Measurements from ENCODE around the gene NUDT6. TPM values are rescaled to one million over a fixed set of nuclear protein-coding genes. Genes with fewer than 3 reads are reported as not detected.
A peak's percentile ranks its signal among the peaks of the same experiment; 100 is the strongest.

Gene NUDT6
- total and polyA plus RNA-seq, 12 donors = 7.7 to 25.1 (median 14.9) TPM

DNA sequence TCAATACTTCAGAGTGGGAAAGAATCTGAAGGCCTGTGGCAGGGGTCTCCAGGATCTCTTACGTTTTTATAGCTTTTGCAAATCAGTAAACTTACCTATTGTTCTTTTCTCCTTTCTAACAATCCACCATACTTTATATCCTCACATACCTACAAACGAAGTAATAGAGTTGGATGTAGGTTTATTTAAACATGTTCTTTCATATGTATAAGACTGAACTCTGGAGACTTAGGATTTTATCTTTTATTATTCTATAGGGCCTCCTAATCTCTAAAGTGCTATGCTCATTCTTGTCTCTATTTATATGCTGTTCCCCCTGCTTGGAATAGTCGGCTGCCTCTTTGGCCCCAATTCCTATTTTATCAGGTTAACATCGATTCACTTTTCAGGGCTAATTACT is 43.8 kb upstream of the NUDT6 start:
- Histone ChIP-seq H3K9me3 (no peaks in the 10 kb centered on the region), H3K4me1 (peaks cover 0 to under 1% (median 0%) of the 10 kb centered on the region in 9 donors), H3K27me3 (no peaks in the 10 kb centered on the region), H3K4me3 (no peak overlapping the region), H3K36me3 (peaks cover 0 to 9% (median 0%) of the 10 kb centered on the region in 9 donors), H3K27ac (no peak overlapping the region)
- DNase-seq = no peak
- TF ChIP-seq, protein P1, sequence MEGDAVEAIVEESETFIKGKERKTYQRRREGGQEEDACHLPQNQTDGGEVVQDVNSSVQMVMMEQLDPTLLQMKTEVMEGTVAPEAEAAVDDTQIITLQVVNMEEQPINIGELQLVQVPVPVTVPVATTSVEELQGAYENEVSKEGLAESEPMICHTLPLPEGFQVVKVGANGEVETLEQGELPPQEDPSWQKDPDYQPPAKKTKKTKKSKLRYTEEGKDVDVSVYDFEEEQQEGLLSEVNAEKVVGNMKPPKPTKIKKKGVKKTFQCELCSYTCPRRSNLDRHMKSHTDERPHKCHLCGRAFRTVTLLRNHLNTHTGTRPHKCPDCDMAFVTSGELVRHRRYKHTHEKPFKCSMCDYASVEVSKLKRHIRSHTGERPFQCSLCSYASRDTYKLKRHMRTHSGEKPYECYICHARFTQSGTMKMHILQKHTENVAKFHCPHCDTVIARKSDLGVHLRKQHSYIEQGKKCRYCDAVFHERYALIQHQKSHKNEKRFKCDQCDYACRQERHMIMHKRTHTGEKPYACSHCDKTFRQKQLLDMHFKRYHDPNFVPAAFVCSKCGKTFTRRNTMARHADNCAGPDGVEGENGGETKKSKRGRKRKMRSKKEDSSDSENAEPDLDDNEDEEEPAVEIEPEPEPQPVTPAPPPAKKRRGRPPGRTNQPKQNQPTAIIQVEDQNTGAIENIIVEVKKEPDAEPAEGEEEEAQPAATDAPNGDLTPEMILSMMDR (IDR thresholded peaks at IDR 0.05) = no peak
- ATAC-seq = no peak
- intact Hi-C loops (cut with DNase I) = no loop called here
- WGBS, 2 donors = 63 to 78% methylated on average over 4 of the region's 4 CpGs

DNA sequence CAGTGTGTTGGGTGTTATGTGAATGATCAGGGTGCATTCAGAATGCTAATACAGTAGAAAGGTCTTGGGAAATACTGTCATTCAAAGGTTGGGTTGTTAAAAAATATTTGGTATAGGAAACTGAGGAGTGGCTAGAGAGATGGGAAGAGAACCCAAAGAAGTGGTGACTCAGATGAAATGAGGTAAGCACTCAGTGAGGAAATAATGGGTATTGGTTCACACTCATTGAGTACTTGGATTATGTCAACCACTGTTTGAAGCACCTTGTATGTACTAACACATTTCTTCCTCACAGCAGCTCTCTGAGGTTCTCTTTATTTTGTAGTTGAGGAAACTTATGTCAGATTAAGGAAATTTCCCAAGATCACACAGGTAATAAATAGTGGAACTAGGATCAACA is 40.8 kb upstream of the NUDT6 start:
- ATAC-seq = no peak
- intact Hi-C loops (cut with DNase I) = no loop called here
- Histone ChIP-seq H3K36me3 (peaks cover 0 to 4% (median 0%) of the 10 kb centered on the region in 9 donors), H3K27ac (no peak overlapping the region), H3K27me3 (no peaks in the 10 kb centered on the region), H3K9me3 (no peaks in the 10 kb centered on the region), H3K4me3 (no peak overlapping the region), H3K4me1 (peaks cover 0 to 17% (median 5%) of the 10 kb centered on the region in 9 donors)
- TF ChIP-seq, protein P1 (IDR thresholded peaks at IDR 0.05) = no peak
- no peak for DNase-seq

DNA sequence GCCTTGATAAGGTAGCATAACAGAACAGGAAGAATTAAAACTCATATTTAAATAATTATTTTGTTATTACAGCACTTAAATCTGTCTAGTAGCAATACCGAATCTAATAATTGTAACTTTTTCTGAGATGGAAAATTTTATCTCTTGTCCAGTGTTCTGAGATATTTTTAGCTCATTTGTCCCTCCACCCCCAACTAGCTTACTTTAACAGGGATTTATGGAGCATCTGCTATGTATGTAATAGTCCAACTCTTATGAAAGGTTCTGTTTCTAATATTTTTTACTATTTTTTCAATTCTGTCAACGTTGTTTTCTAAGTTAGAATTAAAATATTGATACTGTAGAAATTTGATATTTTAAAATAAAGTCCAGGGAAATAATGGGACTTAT is 38.2 kb upstream of the NUDT6 start:
- no peak overlapping the region for H3K4me3 ChIP-seq
- H3K27me3 ChIP-seq = no peaks in the 10 kb centered on the region
- TF ChIP-seq, protein P1 (IDR thresholded peaks at IDR 0.05) = no peak
- H3K27ac ChIP-seq = peak overlapping the region in 1 of 10 donors; percentile 0
- H3K4me1 ChIP-seq = peaks cover 0 to 17% (median 5%) of the 10 kb centered on the region in 9 donors
- 37 to 44% methylated on average over 2 of the region's 2 CpGs for WGBS, 2 donors
- H3K9me3 ChIP-seq = no peaks in the 10 kb centered on the region
- ATAC-seq (no peak), DNase-seq (no peak)
- peaks cover 0 to 4% (median 0%) of the 10 kb centered on the region in 9 donors for H3K36me3 ChIP-seq
- intact Hi-C loops (cut with DNase I) = no loop called here

DNA sequence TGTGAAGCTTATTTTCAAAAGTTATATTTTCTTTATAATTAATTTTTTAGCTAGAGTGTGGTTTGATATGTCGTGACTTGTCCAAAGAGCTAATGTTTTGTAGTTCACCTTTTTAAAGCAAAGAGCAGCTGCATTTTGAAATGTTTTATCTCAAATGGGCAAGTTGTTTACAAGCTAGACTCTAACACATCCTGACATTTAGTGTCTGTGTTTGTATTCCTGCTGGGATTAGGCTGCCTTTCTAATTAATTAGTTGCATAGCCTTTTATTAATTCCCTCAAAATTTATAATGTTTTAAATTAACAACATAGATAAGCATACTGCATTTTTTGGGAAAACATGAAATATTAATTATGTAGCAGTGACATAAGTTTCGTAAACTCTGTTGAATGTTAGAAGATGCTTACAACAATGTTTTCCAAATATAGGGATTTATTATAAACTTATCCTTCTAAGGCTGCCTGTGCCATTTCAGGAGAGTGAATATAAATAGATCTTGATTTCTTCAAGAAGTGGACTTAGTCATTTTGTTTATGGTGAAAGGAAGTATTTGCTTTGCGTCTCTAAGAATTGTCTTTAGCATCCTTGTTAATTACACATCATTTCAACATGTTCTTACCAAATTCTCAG is 37.7 kb upstream of the NUDT6 start:
- Histone ChIP-seq H3K27ac (peak overlapping the region in 2 of 10 donors; percentile 0 to 11), H3K27me3 (no peaks in the 10 kb centered on the region), H3K36me3 (peaks cover 0 to 4% (median 0%) of the 10 kb centered on the region in 9 donors), H3K9me3 (no peaks in the 10 kb centered on the region), H3K4me1 (peaks cover 0 to 17% (median 5%) of the 10 kb centered on the region in 9 donors), H3K4me3 (no peak overlapping the region)
- DNase-seq (no peak), ATAC-seq (no peak)
- intact Hi-C loops (cut with DNase I) = no loop called here
- TF ChIP-seq, protein P1 (IDR thresholded peaks at IDR 0.05) = no peak
- 73 to 79% methylated on average over 3 of the region's 3 CpGs for WGBS, 2 donors

Data from heart right ventricle (tissue), 16 donors.